ENCODE data around the gene ZNF507. TPM values are rescaled to one million over a fixed set of nuclear protein-coding genes. Genes with fewer than 3 reads are reported as not detected.
A peak's percentile ranks its signal among the peaks of the same experiment; 100 is the strongest.

ZNF507 gene
- 9.4 TPM for polyA plus RNA-seq (2013, experiment 1 of 2; ENCODE audit: insufficient read length)
- polyA plus RNA-seq (2013, experiment 2 of 2; ENCODE audit: insufficient read length) = 10.5 TPM

- DNase-seq = peak; percentile 85
These were observed at the start of gene ZNF507 for GRCh38 chr19:32345261-32346207. Gene ZNF507 (plus strand): TSS chr19:32345610. CDS start chr19:32352831, 7,221 bp downstream.

DNA sequence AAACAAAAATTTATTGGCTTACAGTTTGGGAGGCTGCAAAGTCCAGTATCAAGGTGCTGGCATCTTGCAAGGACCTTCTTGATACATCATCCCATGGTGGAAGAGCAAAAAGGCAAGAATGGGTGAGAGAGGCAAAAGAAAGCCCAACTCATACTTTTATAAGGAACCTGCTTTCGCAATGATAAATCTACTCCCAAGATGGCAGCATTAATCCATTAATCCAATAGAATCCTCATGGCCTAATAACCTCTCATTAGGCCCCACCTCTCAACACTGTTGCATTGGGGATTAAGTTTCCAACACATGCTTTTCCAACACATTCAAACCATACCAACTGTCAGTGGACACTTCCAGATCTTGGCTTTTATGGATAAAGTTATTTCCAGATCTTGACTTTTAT, 48.7 kb upstream of the ZNF507 start:
- no peak for DNase-seq

DNA sequence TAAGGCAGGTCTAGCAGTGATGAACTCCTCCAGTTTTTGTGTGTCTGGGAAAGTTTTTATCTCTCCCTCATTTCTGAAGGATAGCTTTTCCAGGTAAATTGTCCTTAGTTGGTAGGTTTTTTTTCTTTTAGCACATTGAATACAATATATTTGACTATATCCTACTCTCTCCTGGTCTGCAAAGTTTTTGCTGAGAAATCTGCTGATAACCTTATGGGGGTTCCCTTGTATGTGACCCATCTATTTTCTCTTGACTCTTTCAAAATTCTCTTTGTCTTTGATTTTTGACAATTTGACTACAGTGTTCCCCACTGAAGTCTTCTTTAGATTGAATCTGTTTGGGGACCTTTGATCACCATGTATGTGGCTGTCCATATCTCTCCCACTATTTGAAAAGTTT, 42.6 kb upstream of the ZNF507 start:
- no peak for DNase-seq

DNA sequence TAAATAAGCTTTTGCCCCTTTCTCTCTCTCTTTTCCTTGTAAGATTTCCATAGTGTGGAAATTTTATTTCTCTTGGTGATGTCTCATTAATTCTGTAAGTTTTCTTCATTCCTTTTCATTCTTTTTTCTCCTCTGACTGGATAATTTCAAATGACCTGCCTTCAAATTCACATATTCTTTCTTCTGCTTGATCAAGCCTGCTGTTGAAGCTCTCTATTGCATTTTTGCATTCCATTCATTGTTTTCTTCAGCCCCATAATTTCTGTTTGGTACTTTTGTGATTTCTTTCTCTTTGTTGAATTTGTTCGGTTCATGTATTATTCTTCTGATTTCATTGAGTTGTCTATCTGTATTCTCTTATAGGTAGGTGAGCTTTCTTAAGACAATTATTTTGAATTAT, 42.2 kb upstream of the ZNF507 start:
- DNase-seq = no peak

DNA sequence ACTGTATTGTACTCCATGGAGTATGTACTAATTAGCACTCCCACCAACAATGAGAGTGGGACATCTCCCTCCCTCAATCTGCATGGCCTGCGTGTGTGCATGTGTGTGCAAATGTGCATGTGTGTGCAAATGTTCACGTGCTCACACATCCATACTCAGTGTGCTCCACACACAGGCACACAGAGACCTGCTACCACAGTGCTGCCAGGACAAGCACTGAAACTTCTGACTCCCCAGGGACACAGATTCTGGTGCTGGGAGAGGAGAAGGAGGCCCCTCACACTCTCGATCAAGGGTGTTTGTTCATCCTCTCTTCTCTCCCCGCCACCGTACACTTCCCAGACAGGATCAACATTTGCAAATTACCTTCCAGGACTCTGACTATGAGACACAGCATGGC, 37.8 kb upstream of the ZNF507 start:
- DNase-seq = no peak

- DNase-seq = no peak
These were observed 36.9 kb upstream of the ZNF507 start for GRCh38 chr19:32308431-32309077.

DNA sequence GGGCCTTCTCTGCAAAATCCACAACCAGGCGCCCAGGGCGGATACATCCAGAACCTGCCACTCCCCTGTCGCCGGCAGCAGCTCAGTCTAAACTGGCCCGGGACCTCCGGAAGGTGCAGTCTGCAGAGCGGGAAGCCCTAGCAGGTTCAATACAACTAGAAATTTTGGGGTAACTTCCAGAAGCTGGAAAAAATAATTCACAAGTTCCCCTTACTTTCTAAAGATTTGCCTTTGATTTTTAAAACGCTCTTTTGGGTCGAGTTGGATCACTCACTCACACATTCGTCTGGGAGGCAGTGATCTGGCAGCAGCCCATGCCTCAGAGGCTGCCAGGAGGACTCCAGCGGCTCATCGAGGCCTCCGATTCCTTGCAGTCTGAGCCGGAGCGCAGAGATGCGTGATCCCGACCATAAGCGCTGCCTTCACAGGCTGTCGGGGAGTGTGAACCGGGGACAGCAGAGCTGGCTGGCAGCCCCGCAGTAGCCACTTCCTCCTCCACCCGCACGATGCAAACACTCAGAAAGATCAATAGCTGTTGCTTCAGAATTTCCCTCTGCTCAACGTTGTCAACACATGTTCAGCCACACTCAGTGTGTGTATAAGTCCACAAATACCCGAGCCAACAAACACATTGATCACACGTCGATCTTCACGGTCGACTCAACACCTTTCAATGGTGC, 35.6 kb upstream of the ZNF507 start:
- no peak for DNase-seq

- no peak for DNase-seq
These were observed 34.0 kb upstream of the ZNF507 start for GRCh38 chr19:32311371-32311770.

DNA sequence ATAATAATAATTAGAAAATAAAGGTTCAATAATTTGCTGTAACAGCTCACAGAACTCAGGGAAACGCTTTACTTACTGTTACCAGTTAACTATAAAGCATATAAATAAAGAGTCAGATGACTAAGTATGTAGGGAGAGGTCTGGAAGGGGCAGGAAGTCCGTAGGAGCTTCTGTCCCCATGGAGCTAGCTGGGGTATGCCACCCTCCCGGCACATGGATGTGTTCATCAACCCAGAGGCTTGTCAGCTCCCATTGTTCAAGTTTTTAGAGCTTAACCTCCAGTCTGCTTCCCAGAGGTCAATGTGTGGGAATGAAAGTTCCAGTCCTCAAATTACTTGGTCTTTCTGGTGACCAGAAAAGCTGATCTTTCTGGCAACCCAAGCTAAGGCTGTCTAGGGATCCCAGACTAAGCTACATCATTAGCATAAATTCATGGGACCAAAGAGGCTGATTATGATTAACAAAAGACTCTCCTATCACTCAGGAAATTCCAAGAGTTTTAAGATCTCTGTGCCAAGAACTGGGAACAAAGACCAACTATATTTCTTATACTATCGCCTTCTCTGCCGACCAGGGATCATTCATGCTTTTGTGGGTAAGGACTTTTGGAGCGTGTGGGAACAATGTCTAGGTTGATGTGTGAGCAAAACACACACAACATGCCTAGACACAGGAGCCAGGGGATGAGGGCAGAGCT, 31.7 kb upstream of the ZNF507 start:
- no peak for DNase-seq

GRCh38 chr19:32316034-32316433, 29.4 kb upstream of the ZNF507 start:
- no peak for DNase-seq

GRCh38 chr19:32317086-32317485, 28.3 kb upstream of the ZNF507 start:
- DNase-seq = no peak

DNA sequence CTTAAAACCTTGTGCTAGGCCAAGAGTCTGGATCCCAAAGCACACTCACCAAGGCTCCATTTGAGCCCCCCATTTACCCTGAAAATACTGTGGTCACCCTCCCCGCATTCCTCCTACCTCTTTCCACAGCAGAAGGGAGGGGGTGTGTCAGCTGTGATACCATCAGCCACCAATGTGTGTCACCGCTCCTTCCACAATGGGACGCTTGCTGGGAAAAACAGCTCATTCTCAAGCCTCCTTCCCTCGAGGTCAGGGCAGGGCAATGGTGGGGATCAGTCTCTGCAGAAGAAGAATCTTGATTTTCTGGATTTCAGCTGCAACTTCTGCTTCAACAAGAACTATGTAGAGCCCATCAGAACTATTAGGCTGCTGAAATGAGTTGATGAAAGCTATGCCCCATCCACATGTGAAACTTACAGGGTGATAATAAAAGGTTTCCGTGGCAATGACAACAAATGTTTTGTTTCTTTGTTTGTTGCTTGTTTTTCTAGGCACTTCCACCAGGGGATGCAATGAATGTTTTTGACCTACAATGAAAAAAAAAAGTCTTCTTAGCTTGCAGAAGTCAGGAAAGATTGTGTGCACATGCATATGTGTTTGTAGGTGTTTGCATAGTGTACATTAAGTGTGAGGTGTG, 26.4 kb upstream of the ZNF507 start:
- DNase-seq = peak; percentile 6

GRCh38 chr19:32322541-32322940, 22.9 kb upstream of the ZNF507 start:
- no peak for DNase-seq

DNA sequence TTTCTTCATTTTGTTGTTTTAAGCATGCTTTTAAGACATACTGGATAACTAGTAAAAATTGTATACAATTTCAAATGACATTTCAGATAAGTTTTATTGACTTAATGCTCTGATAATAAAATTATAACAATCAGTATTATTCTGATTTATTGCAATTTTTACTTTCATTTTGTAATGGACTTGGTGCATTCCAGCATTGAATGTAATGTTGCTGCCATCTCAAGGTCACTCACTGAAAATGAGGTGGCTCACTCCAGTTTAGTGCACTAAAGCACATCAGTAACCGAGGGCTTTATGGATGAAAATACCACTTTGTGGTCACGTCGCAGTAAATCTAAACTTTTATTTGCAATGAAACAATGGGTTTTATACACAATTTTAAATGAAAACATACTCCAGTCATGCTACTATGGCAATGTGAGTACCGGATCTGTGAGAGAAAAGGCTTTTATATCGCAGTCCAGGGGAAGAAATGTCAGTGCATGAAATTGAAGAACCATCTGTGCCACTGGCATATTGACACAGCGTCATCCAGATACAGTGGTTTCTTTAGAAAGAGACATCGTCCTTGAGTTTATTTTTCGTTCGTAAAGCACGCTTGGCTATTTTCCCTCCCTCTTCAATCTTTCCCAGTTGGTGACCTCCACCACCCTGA, 20.7 kb upstream of the ZNF507 start:
- DNase-seq = no peak

GRCh38 chr19:32330213-32330857, 15.1 kb upstream of the ZNF507 start:
- no peak for DNase-seq

DNA sequence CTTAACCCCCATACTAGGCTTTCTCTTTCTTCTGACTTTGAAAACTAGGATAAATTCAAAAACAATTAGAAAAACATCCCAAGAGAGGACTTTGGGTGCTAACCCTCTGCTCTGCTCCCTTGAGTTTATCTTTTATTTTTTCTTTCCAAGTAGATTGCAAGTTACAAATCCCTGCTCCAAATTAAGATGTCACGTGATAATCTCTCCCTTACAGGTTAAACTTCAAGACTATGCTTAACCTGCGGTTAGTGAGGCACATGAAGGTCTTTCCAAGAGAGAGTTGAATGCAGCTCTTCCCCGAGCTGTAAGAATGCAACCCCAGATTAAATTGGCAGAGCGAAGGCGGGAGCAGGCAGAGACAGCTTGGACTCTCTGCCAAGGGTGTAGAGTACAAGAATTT, 12.2 kb upstream of the ZNF507 start:
- no peak for DNase-seq

GRCh38 chr19:32336259-32337083, 8.9 kb upstream of the ZNF507 start:
- DNase-seq = peak; percentile 63

- no peak for DNase-seq
These were observed 8.2 kb upstream of the ZNF507 start for GRCh38 chr19:32337084-32337808.

GRCh38 chr19:32339423-32339822, 6.0 kb upstream of the ZNF507 start:
- no peak for DNase-seq

All from fibroblast of skin of scalp (primary cell).